Activated CD4-positive, alpha-beta T cell treated with anti-CD3 and anti-CD28 coated beads for 48 hours (primary cell): ENCODE data around the gene MRPL53.
"Not testable (repeated sequence)": the region's sequence is repeated elsewhere in the genome, so short reads cannot be mapped to it uniquely, and the experiment has no call there.

Experiments
- DNase-seq: peaks from one replicate; pipeline ENCODE4 v3.0.0-alpha.2; 2020

MRPL53 gene

GRCh38 chr2:74444498-74445318 lies 27.8 kb downstream of the MRPL53 start:
- no peak for DNase-seq

- DNase-seq = not testable (repeated sequence)
Observed at GRCh38 chr2:74442483-74443297, 29.8 kb downstream of the MRPL53 start.

- peak; percentile 44 for DNase-seq
Observed at GRCh38 chr2:74441690-74442482, 30.6 kb downstream of the MRPL53 start, which contains the start of gene RTKN. Gene RTKN, minus strand, starts transcription at chr2:74441937. Its CDS starts 121 bp downstream, at chr2:74441816.

DNA sequence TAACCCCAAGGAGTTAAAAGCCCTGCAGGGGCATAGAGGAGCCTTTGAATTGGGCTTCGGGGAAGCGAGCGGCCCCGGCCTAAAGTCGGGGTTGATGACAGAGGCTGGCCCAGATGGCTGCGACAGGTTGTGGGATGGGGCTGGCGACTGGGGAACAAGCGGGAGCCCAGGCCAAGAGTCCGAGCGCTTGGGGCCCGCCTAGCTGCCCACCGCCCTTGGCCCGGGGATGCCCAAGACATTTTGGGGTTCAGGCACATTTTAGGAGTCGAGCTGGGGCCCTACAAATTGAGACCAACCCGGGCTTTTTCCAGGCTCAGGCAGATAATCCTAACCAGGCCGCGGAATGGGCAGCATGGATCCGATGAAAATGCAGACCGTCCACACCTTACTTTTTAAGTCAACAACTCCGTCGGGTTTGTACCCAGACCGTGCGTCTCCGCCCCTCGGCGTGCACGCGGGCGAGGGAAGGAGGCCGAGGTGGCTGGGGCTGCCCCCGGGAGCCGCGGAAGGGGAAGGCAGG lies 31.2 kb downstream of the MRPL53 start:
- DNase-seq = no peak

GRCh38 chr2:74440378-74441169 lies 31.9 kb downstream of the MRPL53 start:
- peak; percentile 72 for DNase-seq

- DNase-seq = no peak
Observed at GRCh38 chr2:74439803-74440377, 32.6 kb downstream of the MRPL53 start.

DNA sequence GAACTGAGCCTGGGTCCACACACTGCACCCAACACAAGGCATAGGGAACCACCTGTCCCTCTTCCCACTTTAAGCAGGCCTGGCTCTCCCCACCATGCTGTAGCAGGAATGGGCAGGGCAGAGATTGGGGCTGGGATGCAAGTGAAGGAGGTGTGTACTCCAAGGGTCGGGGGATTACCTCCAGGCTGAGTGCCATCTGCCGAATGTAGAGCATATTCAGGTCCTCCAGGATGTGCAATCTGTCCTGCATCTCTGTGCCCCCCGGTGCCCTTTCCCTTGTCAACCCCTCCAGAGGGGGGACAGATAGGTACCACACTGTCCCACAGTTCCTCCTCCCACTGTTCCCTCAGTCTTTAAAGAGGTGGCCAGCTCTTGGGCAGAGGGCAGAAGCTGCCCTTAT lies 33.1 kb downstream of the MRPL53 start:
- DNase-seq = no peak

GRCh38 chr2:74438248-74438647 lies 34.2 kb downstream of the MRPL53 start:
- DNase-seq = no peak

DNA sequence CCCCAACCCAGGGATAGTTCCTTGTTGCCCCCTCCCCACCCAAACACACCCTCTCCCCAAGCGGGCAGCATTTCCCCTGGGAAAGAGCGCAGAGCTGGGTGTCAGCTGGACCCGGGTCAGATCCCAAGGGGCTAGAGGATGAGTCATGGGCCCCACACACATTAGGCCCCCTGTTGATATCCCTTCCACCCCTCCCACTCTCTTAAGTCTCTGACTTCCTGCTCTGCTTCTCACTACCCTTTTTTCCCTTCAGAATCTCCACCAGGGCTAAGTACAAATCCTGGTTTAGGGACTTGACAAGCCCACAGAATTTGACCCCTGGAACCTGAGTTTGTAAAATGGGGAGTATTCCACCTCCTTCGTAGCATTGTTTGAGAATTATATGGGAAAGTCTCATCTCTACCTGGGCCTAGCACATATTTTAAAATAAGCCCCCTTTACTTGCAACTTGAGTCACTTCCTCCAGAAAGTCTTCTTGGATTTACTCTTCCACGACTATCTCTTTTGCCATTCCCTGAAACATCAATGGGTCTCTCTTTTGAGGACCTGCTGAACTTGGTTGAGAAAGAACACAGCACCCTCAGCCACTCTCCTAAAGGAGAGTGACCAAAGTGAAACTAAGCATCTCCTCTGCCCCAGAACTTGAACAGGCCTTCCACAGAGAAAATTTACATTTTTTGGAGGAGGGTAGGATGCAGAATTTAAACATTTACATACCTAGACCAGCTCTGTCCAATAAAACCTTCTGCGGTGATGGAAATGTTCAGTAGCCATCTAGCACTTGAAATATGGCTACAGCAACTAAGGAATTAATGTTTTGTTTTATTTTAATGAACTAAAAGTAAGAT lies 35.4 kb downstream of the MRPL53 start:
- DNase-seq = no peak

- no peak for DNase-seq
Observed at GRCh38 chr2:74436111-74436805, 36.2 kb downstream of the MRPL53 start.

GRCh38 chr2:74430502-74430901 lies 42.0 kb downstream of the MRPL53 start:
- no peak for DNase-seq

GRCh38 chr2:74429487-74430451 lies 42.7 kb downstream of the MRPL53 start:
- no peak for DNase-seq

DNA sequence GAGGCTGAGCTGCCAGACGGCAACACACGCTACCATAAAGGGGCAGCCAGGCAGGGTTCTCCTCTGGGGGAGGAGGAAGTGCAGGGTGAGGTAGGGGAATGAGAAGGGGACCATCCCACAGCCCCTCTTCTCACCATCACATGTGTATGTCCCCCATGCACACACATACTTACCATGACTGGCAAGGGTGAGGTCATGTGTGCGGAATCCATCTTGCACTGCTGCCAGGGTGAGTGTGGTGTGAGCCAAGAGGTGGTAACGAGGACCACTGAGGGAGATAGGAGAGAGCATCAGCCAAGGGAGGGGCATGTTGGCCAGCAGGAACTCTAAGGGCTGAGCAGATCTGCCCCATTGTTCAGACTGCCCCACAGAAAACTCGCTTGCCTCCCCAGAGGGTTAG lies 43.8 kb downstream of the MRPL53 start:
- no peak for DNase-seq

DNA sequence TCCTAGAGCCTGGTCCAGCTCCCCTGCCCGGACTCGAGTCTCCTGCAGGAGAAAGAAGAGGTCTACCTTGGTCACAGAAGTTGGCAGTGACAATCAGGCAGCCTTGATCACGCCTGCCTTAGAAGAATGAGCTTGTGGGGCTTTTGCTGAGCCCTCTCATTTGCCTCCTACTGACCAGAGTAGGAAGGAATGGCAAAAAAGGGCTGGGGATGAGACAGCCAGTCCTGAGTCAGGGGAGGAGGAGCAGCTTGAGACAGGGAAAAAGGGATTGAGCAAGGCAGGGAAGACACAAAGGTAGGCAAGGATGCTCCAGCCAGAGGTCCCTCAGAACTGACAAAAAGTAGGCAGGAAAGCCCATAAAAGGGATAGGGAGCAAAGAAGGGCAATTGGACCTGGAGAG lies 44.9 kb downstream of the MRPL53 start:
- DNase-seq = no peak

- DNase-seq = no peak
Observed at GRCh38 chr2:74426181-74426758, 46.2 kb downstream of the MRPL53 start.

DNA sequence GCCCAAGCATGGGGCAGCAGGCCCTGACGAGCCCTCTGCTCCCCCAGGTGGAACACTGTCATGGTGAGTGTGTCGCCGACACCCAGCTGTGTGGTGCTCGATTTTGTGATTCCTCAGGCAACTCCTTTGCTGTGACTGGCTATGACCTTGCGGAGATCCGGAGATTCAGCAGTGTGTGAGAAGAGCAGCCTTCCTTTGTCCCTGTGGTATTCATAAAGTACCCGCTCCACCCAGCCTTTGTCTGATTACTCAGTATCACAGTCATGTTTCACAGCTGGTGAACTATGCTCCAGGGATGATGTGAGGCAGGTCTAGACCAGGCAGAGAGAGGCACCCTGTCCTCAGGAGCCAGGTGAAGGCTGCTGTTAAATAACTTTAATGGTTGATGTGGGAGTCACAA lies 47.0 kb downstream of the MRPL53 start:
- no peak for DNase-seq

DNA sequence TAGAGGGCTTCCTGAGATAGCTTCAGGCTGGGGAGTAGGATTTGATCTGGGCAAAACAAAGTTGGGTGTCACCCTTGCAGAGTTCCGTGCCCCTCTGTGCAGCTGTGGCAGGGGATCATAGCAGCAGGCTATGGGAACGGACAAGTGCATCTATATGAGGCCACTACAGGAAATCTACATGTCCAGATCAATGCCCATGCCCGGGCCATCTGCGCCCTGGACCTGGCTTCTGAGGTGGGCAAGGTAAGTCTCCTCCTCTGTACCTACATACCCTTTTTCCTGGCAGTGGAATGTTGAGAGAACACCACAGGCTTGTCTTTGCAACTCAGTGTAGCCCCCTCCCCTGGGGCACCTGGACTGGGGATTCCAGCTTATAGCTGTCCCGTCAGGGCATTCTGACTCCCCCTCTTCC lies 47.5 kb downstream of the MRPL53 start:
- no peak for DNase-seq
